Liver (tissue), 9 donors: ENCODE data around the gene IPO8. TPM values are rescaled to one million over a fixed set of nuclear protein-coding genes. Genes with fewer than 3 reads are reported as not detected.

Experiments used
- DNase-seq: peaks from one replicate; pipeline ENCODE4 v3.0.0-alpha.2; 2017; ENCODE audit warnings: low spot score
- H3K27ac ChIP-seq, 2 donors: one replicate each; pipeline ENCODE4 v1.7.0; 2013; ENCODE audit warnings: inconsistent platforms in 2 of 2, low read length in 2 of 2, control low read depth in 1 of 2, low read depth in 1 of 2, mild to moderate bottlenecking in 1 of 2
- H3K27me3 ChIP-seq, 4 donors: one replicate each; pipeline versions ENCODE4 v1.6.1 to v1.7.0; 2013; ENCODE audit warnings: low read length in 3 of 4, inconsistent platforms in 1 of 4, mild to moderate bottlenecking in 1 of 4, moderate library complexity in 1 of 4; ENCODE audit not compliant: control insufficient read depth in 4 of 4, insufficient read depth in 4 of 4
- H3K36me3 ChIP-seq, 4 donors: one replicate each; pipeline versions ENCODE4 v1.6.1 to v1.7.0; 2013; ENCODE audit warnings: low read length in 3 of 4, mild to moderate bottlenecking in 3 of 4, low read depth in 1 of 4, moderate library complexity in 1 of 4; ENCODE audit not compliant: control insufficient read depth in 4 of 4, insufficient read depth in 3 of 4
- H3K4me1 ChIP-seq, 4 donors: one replicate each; pipeline versions ENCODE4 v1.6.1 to v1.7.0; 2013; ENCODE audit warnings: low read length in 3 of 4, mild to moderate bottlenecking in 3 of 4, moderate library complexity in 1 of 4; ENCODE audit not compliant: control insufficient read depth in 4 of 4, insufficient read depth in 4 of 4
- H3K4me3 ChIP-seq, 3 donors: one replicate each; pipeline versions ENCODE4 v1.6.1 to v1.7.0; 2013; ENCODE audit warnings: low read length in 3 of 3, control low read depth in 1 of 3, low read depth in 1 of 3, mild to moderate bottlenecking in 1 of 3
- H3K9ac ChIP-seq, 2 donors: one replicate each; pipeline ENCODE4 v1.7.0; 2013; ENCODE audit warnings: low read length in 2 of 2, mild to moderate bottlenecking in 2 of 2, moderate library complexity in 2 of 2, control low read depth in 1 of 2, low read depth in 1 of 2
- H3K9me3 ChIP-seq, 4 donors: one replicate each; pipeline versions ENCODE4 v1.6.1 to v1.7.0; 2013; ENCODE audit warnings: low read length in 3 of 4; ENCODE audit not compliant: control insufficient read depth in 4 of 4
- ATF3 ChIP-seq: IDR thresholded peaks from 2 replicates; pipeline ENCODE4 v1.6.1; 2016; ENCODE audit warnings: antibody characterized with exemption
- EGR1 ChIP-seq, 2 donors: IDR thresholded peaks; 2 replicates each; pipeline ENCODE4 v1.6.1; 2016 to 2018; ENCODE audit warnings: antibody characterized with exemption in 2 of 2, low read depth in 2 of 2
- FOXA1 ChIP-seq: IDR thresholded peaks from 2 replicates; pipeline ENCODE4 v1.6.1; 2016; ENCODE audit warnings: antibody characterized with exemption
- HNF4A ChIP-seq, 2 donors: conservative IDR thresholded peaks; 2 replicates each; pipeline ENCODE4 v1.6.1; 2016; ENCODE audit warnings: antibody characterized with exemption in 2 of 2, mild to moderate bottlenecking in 2 of 2
- HNF4G ChIP-seq: IDR thresholded peaks from 2 replicates; pipeline ENCODE4 v1.6.1; 2016; ENCODE audit warnings: antibody characterized with exemption
- JUND ChIP-seq, 2 donors: IDR thresholded peaks; 2 replicates each; pipeline ENCODE4 v1.6.1; 2016; ENCODE audit warnings: antibody characterized with exemption in 2 of 2
- MAX ChIP-seq: IDR thresholded peaks from 2 replicates; pipeline ENCODE4 v1.6.1; 2016; ENCODE audit warnings: antibody characterized with exemption
- NR2F2 ChIP-seq: IDR thresholded peaks from 2 replicates; pipeline ENCODE4 v1.6.1; 2016; ENCODE audit warnings: antibody characterized with exemption
- RAD21 ChIP-seq, 2 donors: IDR thresholded peaks; 2 replicates each; pipeline ENCODE4 v1.6.1; 2016; ENCODE audit warnings: antibody characterized with exemption in 2 of 2, mild to moderate bottlenecking in 2 of 2
- RXRA ChIP-seq, 2 donors: IDR thresholded peaks; 2 replicates each; pipeline ENCODE4 v1.6.1; 2017 to 2018; ENCODE audit warnings: antibody characterized with exemption in 2 of 2, mild to moderate bottlenecking in 1 of 2
- YY1 ChIP-seq: IDR thresholded peaks from 2 replicates; pipeline ENCODE4 v1.6.1; 2016; ENCODE audit warnings: antibody characterized with exemption, mild to moderate bottlenecking
- WGBS: extraction: QIAGEN DNeasy Blood & Tissue Kit; methylation state at CpG from one replicate; pipeline ENCODE4 v1.1.7; 2013; 5-methylcytosine and 5-hydroxymethylcytosine counted together
- polyA plus RNA-seq, 2 donors: library from polyadenylated mRNA; stranded (reverse) in 1 of 2; unstranded in 1 of 2; fragments of 200-250 nt in 1 of 2; fragments of >200 nt in 1 of 2; fragmentation: Nextera tagmentation in 1 of 2; extraction: Ambion mirVana in 1 of 2; gene quantifications; one replicate each; pipeline versions ENCODE4 v1.2.1 to v1.2.3, GENCODE V29; 2013 to 2015
- total RNA-seq, 2 donors: library from RNA; depleted of rRNA; stranded (reverse); fragments of >200 nt; gene quantifications; one replicate each; pipeline ENCODE4 v1.2.3, GENCODE V29; 2014
- TF ChIP-seq, protein P1 (sequence below): IDR thresholded peaks from 2 replicates; pipeline ENCODE4 v1.6.1; 2016; ENCODE audit warnings: antibody characterized with exemption, mild to moderate bottlenecking
- TF ChIP-seq, protein P2 (sequence below): fragments of 150-350 bp; IDR thresholded peaks from 2 replicates; pipeline ENCODE4 v1.5.1; 2017; ENCODE audit warnings: improper control_type of control experiment, low read depth, low read length; ENCODE audit not compliant: missing input control
- donor health status: healthy.
- donor health status: healthy.
- donor health status: healthy.
- donor health status: healthy.
- donor health status: healthy.

The IPO8 gene
- total and polyA plus RNA-seq, 4 donors: 8.0 to 33.0 (median 18.4) TPM

DNA sequence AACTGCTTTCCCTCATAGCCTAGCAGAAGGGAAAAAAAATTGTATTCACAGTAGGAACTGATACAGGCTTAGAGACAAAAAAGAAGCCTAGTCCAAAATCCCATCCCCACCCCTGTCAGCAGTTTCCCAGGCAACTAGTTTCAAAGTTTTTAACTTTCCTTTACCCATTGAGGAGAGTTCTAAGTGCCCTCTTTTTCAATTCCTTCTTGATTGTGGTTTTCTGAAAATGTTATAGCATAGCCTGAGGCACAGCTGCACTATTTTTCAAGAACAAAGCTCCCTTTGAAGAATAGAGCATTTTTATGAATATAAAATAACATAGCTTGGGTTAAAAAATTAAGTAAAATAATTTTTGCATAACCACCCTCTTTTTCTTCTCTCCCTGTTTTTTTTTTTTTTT, 81.6 kb downstream of the IPO8 start:
- H3K9me3 ChIP-seq: no peaks in the 10 kb centered on the region
- no peaks in the 10 kb centered on the region for H3K36me3 ChIP-seq
- TF ChIP-seq NR2F2 (no peak), FOXA1 (no peak), HNF4G (no peak), RAD21 (IDR thresholded peaks at IDR 0.05) (no peak), YY1 (no peak), ATF3 (no peak)
- TF ChIP-seq, protein P1, sequence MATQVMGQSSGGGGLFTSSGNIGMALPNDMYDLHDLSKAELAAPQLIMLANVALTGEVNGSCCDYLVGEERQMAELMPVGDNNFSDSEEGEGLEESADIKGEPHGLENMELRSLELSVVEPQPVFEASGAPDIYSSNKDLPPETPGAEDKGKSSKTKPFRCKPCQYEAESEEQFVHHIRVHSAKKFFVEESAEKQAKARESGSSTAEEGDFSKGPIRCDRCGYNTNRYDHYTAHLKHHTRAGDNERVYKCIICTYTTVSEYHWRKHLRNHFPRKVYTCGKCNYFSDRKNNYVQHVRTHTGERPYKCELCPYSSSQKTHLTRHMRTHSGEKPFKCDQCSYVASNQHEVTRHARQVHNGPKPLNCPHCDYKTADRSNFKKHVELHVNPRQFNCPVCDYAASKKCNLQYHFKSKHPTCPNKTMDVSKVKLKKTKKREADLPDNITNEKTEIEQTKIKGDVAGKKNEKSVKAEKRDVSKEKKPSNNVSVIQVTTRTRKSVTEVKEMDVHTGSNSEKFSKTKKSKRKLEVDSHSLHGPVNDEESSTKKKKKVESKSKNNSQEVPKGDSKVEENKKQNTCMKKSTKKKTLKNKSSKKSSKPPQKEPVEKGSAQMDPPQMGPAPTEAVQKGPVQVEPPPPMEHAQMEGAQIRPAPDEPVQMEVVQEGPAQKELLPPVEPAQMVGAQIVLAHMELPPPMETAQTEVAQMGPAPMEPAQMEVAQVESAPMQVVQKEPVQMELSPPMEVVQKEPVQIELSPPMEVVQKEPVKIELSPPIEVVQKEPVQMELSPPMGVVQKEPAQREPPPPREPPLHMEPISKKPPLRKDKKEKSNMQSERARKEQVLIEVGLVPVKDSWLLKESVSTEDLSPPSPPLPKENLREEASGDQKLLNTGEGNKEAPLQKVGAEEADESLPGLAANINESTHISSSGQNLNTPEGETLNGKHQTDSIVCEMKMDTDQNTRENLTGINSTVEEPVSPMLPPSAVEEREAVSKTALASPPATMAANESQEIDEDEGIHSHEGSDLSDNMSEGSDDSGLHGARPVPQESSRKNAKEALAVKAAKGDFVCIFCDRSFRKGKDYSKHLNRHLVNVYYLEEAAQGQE: no peak
- H3K4me1 ChIP-seq: peaks cover 0 to 11% (median 1%) of the 10 kb centered on the region in 4 donors
- H3K9ac ChIP-seq: no peak overlapping the region
- DNase-seq: no peak
- no peak overlapping the region for H3K4me3 ChIP-seq
- H3K27ac ChIP-seq: no peak overlapping the region
- no peaks in the 10 kb centered on the region for H3K27me3 ChIP-seq

GRCh38 chr12:30613119-30613830, 82.4 kb downstream of the IPO8 start:
- Histone ChIP-seq H3K27ac (no peak overlapping the region), H3K27me3 (no peaks in the 10 kb centered on the region), H3K9ac (no peak overlapping the region), H3K9me3 (no peaks in the 10 kb centered on the region), H3K4me3 (no peak overlapping the region), H3K36me3 (no peaks in the 10 kb centered on the region), H3K4me1 (peaks cover 0 to 11% (median 1%) of the 10 kb centered on the region in 4 donors)
- 58% methylated on average over 2 of the region's 2 CpGs for WGBS
- TF ChIP-seq RAD21 (IDR thresholded peaks at IDR 0.05): no peak
- peak in 1 of 2 donors; percentile 20 for TF ChIP-seq RXRA (IDR thresholded peaks at IDR 0.05)
- no peak for TF ChIP-seq FOXA1
- TF ChIP-seq, protein P2, sequence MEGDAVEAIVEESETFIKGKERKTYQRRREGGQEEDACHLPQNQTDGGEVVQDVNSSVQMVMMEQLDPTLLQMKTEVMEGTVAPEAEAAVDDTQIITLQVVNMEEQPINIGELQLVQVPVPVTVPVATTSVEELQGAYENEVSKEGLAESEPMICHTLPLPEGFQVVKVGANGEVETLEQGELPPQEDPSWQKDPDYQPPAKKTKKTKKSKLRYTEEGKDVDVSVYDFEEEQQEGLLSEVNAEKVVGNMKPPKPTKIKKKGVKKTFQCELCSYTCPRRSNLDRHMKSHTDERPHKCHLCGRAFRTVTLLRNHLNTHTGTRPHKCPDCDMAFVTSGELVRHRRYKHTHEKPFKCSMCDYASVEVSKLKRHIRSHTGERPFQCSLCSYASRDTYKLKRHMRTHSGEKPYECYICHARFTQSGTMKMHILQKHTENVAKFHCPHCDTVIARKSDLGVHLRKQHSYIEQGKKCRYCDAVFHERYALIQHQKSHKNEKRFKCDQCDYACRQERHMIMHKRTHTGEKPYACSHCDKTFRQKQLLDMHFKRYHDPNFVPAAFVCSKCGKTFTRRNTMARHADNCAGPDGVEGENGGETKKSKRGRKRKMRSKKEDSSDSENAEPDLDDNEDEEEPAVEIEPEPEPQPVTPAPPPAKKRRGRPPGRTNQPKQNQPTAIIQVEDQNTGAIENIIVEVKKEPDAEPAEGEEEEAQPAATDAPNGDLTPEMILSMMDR: no peak
- TF ChIP-seq HNF4A (conservative IDR thresholded peaks at IDR 0.05): peak; percentile 43 to 44
- no peak for TF ChIP-seq MAX
- TF ChIP-seq JUND (IDR thresholded peaks at IDR 0.05): no peak
- no peak for TF ChIP-seq EGR1 (IDR thresholded peaks at IDR 0.05; ENCODE audit: low read depth in 2 of 2)
- TF ChIP-seq YY1: no peak
- no peak for DNase-seq
